HG03521 (cell line): ENCODE results near the gene LLGL2.

Experiments used
- ATAC-seq: cut with Tn5 transposase; IDR thresholded peaks from one replicate; pipeline ENCODE4 v1.9.1; 2021; ENCODE audit warnings: mild to moderate bottlenecking, moderate library complexity; ENCODE audit not compliant: unreplicated experiment

Gene LLGL2

GRCh38 chr17:75490953-75491649 is 34.4 kb upstream of the LLGL2 start:
- ATAC-seq = no peak

DNA sequence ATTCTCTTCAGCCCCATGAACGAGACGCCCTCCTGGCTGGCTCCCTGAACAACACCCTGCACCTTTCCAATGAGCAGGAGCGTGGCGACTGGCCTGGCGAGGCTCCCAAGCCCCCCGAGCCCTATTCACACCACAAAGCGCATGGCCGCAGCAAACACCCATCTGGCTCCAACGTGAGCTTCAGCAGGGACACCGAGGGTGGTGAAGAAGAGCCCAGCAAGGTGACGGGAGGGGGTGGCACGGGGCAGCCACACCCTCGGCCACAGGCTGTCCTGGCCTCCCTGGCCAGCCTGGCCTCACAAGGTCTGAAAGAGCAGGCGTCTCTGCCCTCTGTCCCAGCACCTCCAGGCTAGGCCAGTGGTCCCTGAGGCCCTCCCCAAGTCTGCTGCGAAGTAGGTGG is 33.8 kb upstream of the LLGL2 start:
- ATAC-seq = no peak

DNA sequence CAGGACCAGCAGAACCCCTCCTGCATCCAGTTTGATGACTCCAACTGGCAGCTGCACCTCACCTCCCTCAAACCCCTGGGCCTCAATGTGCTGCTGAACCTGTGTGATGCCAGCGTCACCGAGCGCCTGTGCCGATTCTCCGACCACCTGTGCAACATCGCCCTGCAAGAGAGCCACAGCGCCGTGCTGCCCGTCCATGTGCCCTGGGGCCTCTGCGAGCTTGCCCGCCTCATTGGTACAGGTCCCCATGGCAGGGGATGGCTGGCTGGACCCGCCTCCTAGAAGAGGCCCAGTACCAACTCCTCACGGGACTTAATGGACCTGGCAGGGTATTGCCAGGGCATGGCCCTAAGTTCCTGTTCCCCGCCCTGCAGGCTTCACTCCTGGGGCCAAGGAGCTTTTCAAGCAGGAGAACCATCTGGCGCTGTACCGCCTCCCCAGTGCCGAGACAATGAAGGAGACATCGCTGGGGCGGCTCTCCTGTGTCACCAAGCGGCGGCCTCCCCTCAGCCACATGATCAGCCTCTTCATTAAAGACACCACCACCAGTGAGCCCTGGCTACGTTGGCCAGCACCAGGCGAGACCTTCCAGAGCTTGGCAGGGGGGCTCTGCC is 32.8 kb upstream of the LLGL2 start:
- no peak for ATAC-seq

GRCh38 chr17:75493476-75494129 is 31.9 kb upstream of the LLGL2 start:
- ATAC-seq = no peak

DNA sequence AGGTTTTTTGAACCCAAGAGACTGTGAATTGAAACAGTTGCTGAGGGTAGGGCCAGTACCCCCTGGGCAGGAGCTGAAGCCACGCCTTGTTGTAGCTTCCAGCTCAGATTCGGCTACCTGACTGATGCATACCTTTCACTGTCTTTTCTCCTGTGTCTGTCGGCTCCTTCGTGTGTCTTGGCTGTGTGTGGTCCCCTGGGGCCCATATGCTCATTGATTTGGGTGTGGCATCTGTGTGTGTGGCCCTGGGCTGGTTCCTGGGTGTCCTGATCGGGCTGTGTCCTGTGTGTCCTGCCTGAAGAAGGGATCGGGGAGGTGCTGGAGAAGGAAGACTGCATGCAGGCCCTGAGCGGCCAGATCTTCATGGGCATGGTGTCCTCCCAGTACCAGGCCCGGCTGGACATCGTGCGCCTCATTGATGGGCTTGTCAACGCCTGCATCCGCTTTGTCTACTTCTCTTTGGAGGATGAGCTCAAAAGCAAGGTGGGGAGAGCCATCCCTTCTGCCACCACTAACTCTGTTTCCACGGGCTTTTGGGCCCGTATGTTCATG is 31.1 kb upstream of the LLGL2 start:
- ATAC-seq = no peak

GRCh38 chr17:75496005-75496404 is 29.5 kb upstream of the LLGL2 start:
- ATAC-seq = no peak

GRCh38 chr17:75498039-75498725 is 27.3 kb upstream of the LLGL2 start:
- no peak for ATAC-seq

GRCh38 chr17:75498726-75499213 is 26.7 kb upstream of the LLGL2 start:
- ATAC-seq = no peak

DNA sequence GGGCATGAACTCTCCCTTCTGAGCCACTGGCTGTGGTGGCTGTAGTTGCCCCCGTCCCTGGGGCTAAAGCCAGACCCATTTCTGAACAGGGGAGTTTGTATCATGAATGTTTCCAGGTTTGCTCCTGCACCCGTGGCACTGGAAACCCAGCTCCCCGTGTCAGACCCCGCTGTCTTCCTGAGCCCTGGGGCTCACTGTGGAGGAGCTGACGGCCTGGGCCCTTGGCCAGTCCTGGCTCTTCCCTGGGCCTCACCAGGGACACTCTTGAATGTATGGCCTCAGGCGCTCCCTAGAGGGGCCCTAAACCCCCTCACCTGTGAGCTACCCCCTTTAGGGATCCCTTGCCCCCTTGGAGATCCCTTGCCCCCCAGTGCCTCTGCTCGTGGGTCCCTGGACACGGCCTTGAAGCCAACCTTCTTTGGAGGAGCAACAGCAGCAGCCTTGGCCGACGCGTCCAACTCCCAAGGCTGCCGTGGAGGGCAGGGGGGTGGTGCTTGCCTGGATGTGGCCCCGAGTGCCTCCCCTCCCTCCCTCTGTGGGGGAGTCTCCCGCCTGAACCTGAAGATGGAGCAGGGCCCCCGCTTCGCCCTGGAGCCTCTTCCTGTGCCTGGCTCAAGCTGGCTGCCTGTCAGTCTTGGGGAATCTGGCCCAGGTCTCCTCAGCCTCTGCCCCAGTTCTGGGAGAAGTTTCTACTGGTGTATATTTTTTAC is 26.0 kb upstream of the LLGL2 start:
- ATAC-seq = no peak

DNA sequence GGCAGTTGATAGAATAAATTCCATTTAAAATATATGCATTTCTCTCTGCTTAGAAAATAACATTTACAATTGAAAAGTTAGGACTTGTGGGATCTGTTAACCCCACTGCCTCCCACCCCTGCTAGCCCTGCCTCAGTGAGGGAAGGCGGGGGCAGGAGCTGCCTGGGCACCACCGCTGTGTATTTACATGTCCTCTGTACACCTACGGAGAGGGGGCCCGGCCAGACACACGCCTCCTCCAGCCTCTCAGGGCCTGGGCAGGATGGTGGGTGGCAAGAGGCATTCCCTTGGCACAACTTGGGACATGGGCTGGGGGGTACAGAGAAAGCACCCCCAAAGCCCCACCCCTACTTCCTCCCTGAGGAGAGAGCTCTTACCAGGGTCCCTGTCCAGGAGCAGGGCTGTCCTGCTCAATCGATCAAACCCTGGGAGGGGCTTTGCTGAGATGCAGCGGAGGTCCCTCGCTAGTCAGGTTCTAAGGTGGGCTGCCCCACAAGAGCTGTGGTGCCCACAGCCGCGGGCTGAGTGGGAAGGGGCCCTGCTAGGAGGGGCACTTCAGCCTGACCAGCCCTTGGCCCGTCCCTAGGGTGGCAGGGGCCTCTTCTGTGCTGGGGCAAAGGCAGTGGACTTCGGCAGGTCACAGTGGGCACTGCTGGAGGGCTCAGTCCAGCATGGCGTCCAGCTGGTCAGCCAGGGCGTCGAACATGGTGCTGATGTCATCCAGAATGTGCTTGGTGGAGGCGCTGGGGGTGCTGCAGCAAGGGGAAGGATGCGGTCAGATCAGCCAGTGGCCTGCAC is 24.9 kb upstream of the LLGL2 start:
- ATAC-seq = no peak

- no peak for ATAC-seq
Measured at GRCh38 chr17:75501378-75502071, 24.0 kb upstream of the LLGL2 start.

- no peak for ATAC-seq
Measured at GRCh38 chr17:75502072-75502720, 23.3 kb upstream of the LLGL2 start.

DNA sequence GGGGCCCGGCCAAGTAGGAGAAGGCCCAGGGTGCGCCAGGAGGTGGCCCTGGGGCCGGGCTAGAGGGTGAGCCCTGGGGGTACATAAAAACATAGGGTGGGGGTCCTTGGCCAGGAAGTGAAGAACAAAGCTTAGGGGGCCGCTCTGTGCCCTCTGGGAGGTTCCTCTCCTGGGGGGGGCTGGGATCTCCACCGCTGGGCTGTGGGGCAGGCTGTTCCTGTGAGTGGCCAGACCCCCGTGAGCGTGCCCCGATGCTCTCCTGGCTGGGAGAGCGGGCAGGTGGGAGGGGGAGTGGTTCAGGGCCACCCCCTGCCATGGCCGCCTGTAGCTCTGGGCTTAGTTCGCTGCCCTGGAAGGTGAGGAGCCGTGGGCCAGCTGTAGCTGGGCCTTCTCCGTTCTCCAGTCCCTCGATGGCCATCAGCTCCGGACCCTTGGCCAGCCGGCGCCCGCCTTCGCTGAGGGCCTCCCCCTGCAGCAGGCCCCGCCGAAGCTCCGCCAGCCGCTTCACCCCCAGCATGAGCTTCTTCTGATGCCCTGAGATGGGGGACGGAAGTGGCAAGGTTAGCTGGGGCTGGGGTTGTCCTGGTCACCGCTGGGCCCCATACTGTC is 22.7 kb upstream of the LLGL2 start:
- ATAC-seq = no peak

GRCh38 chr17:75503337-75503950 is 22.1 kb upstream of the LLGL2 start:
- ATAC-seq = no peak

GRCh38 chr17:75503976-75504346 is 21.5 kb upstream of the LLGL2 start:
- ATAC-seq = no peak

DNA sequence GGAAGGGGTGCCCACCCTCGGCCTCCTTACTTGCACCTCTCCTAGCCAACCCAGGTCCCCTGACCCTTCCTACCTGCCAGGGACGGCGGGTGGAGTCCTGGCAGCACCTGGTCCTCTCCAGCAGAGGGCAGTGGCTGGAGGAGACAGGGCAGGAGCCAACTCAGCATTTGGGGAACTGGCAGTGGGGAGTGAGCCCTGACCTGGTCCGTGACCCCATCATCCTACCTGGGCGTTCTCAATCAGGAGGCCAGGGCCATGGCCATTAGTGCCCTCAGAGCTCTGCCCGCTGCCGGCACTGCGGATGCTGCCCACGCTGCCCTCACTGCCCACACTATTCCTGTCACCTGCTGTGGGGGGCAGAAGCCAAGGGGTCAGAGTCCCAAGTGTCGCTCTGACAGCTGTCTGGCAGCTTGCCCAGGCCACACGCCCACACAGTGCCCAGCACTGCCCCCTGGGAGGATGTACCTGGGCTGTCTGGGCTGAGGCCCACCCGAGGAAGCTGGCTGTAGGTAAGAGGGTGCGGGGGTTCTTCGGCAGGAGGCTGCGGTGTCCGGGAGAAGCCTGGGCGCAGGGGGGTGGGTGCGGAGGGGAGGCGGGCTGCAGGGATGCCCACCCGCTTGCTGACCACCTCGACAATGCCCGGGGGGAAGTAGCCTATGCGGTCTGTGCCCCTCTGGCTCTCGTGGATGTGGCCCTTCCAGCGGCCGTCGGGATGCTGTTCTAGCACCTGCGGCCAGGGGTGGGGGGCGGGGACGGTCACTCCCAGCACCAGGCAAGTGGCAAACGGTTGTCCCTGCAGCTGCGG is 20.9 kb upstream of the LLGL2 start:
- no peak for ATAC-seq

GRCh38 chr17:75505152-75505409 is 20.4 kb upstream of the LLGL2 start:
- no peak for ATAC-seq
